HepG2 (cell line): Measurements from ENCODE around the gene FILIP1. TPM values are rescaled to one million over a fixed set of nuclear protein-coding genes. Genes with fewer than 3 reads are reported as not detected.

ENCODE experiments used
- ATAC-seq: fragments of 200-7000 bp; cut with Tn5 transposase; 3 replicates; pipeline ENCODE4 v1.9.1; 2020; ENCODE audit warnings: mild to moderate bottlenecking, moderate library complexity
- BruUV-seq: library from RNA; stranded (reverse); fragments of 400-500 nt; replicated peaks from 2 replicates; lab custom pipeline; 2021; lab: Mats Ljungman, UMichigan
- CTCF ChIA-PET: fragments of 300-600 bp; formaldehyde crosslinking; extraction: SDS; loops from one replicate; lab custom pipeline; 2021; ENCODE audit warnings: low total read pairs, inconsistent platforms, low intra/inter-chr PET ratio; lab: Yijun Ruan, JAX
- POLR2A ChIA-PET: fragments of 350-600 bp; sonication (Branson Sonifier 250); formaldehyde crosslinking; loops from one replicate; lab custom pipeline; 2020; ENCODE audit warnings: antibody characterized with exemption, inconsistent platforms; lab: Yijun Ruan, JAX
- DNase-seq: peaks from one replicate; pipeline ENCODE4 v3.0.0-alpha.2; 2015; ENCODE audit warnings: low spot score
- FAIRE-seq: peaks from 3 replicates; lab custom pipeline; 2011; peaks lifted over from hg19 to GRCh38; lab: Jason Lieb, UNC
- H2AFZ ChIP-seq: one replicate; pipeline ENCODE4 v1.6.1; 2011; ENCODE audit warnings: low read length, inconsistent platforms
- H3K27ac ChIP-seq: fragments of 300-600 bp; 3 replicates; pipeline ENCODE4 v1.8.0; 2011; ENCODE audit warnings: mixed run types, mild to moderate bottlenecking, mixed read lengths, low read length, inconsistent platforms; ENCODE audit not compliant: insufficient read depth; ENCODE audit errors: extremely low read length
- H3K27me3 ChIP-seq, 2 experiments: fragments of 200-600 bp in 1 of 2; 2 replicates in 1 of 2; 3 replicates in 1 of 2; pipeline versions ENCODE4 v1.6.0 to v1.8.0; 2011; ENCODE audit warnings: low read length in 2 of 2, mild to moderate bottlenecking in 2 of 2, moderate library complexity in 2 of 2, inconsistent platforms in 1 of 2; ENCODE audit not compliant: insufficient read depth in 2 of 2, control insufficient read depth in 1 of 2
- H3K36me3 ChIP-seq, 2 experiments: fragments of 200-600 bp in 1 of 2; replicated peaks in 1 of 2; 2 replicates in 1 of 2; 3 replicates in 1 of 2; pipeline versions ENCODE4 v1.5.1 to v1.8.0; 2011; ENCODE audit warnings: low read length in 2 of 2, inconsistent platforms in 1 of 2; ENCODE audit not compliant: insufficient read depth in 2 of 2, control insufficient read depth in 1 of 2
- H3K4me1 ChIP-seq: 2 replicates; pipeline ENCODE4 v1.5.1; 2012; ENCODE audit warnings: low read length, inconsistent platforms; ENCODE audit not compliant: insufficient read depth
- H3K4me2 ChIP-seq: 2 replicates; pipeline ENCODE4 v1.6.0; 2011; ENCODE audit warnings: low read depth, low read length, inconsistent platforms
- H3K4me3 ChIP-seq, 3 experiments: fragments of 200-600 bp in 1 of 3; sonication (generic), shearing (Covaris generic) in 1 of 3; replicated peaks in 1 of 3; 2 replicates each; pipeline ENCODE4 v1.5.1; 2011 to 2016; ENCODE audit warnings: low read length in 3 of 3, inconsistent platforms in 2 of 3, low read depth in 2 of 3, mild to moderate bottlenecking in 2 of 3, control low read depth in 1 of 3, mixed read lengths in 1 of 3; ENCODE audit not compliant: insufficient read depth in 1 of 3
- H3K79me2 ChIP-seq: one replicate; pipeline ENCODE4 v1.6.1; 2011; ENCODE audit warnings: low read length, inconsistent platforms; ENCODE audit not compliant: insufficient read depth
- H3K9ac ChIP-seq: 2 replicates; pipeline ENCODE4 v1.6.0; 2011; ENCODE audit warnings: mild to moderate bottlenecking, low read depth, low read length, inconsistent platforms; ENCODE audit not compliant: insufficient read depth
- H3K9me3 ChIP-seq: 2 replicates; pipeline ENCODE4 v1.5.1; 2012; ENCODE audit warnings: mild to moderate bottlenecking, low read length
- H4K20me1 ChIP-seq: 2 replicates; pipeline ENCODE4 v1.6.0; 2011; ENCODE audit warnings: inconsistent platforms, mild to moderate bottlenecking, low read length, moderate library complexity; ENCODE audit not compliant: insufficient read depth
- AGO1 ChIP-seq: fragments of 200-400 bp; formaldehyde crosslinking; IDR thresholded peaks from 2 replicates; pipeline ENCODE4 v1.6.1; 2017; ENCODE audit warnings: mild to moderate bottlenecking, low read depth, low read length, moderate library complexity; ENCODE audit not compliant: poor library complexity, severe bottlenecking
- GTF2F1 ChIP-seq: fragments of 150-350 bp; IDR thresholded peaks from 2 replicates; pipeline ENCODE4 v1.6.1; 2014; ENCODE audit warnings: low read length
- JARID2 ChIP-seq: sonication (generic); formaldehyde crosslinking; IDR thresholded peaks from 2 replicates; pipeline ENCODE4 v1.8.1; 2023; ENCODE audit warnings: missing genetic modification reagents, inconsistent platforms; ENCODE audit not compliant: insufficient replicate concordance
- MED8 ChIP-seq: sonication (generic); formaldehyde crosslinking; IDR thresholded peaks from 2 replicates; pipeline ENCODE4 v1.8.1; 2023; ENCODE audit warnings: mild to moderate bottlenecking, missing genetic modification reagents; ENCODE audit not compliant: insufficient replicate concordance
- NFIB ChIP-seq: sonication (generic); formaldehyde crosslinking; IDR thresholded peaks from 2 replicates; pipeline ENCODE4 v1.9.0; 2021; ENCODE audit warnings: missing genetic modification reagents, mild to moderate bottlenecking, borderline replicate concordance
- STAT5B ChIP-seq: sonication (generic); formaldehyde crosslinking; IDR thresholded peaks from 2 replicates; pipeline ENCODE4 v1.4.0; 2020; ENCODE audit warnings: missing genetic modification reagents
- TAF1 ChIP-seq: sonication (generic); formaldehyde crosslinking; IDR thresholded peaks from 2 replicates; pipeline ENCODE4 v1.4.0; 2020; ENCODE audit warnings: missing genetic modification reagents
- TOE1 ChIP-seq: sonication (generic); formaldehyde crosslinking; IDR thresholded peaks from 2 replicates; pipeline ENCODE4 v1.4.0; 2020; ENCODE audit warnings: mild to moderate bottlenecking, missing genetic modification reagents
- ZMYM2 ChIP-seq: sonication (generic); formaldehyde crosslinking; IDR thresholded peaks from 2 replicates; pipeline ENCODE4 v1.8.0; 2022; ENCODE audit warnings: mild to moderate bottlenecking, missing genetic modification reagents
- ZNF878 ChIP-seq: sonication (generic); formaldehyde crosslinking; IDR thresholded peaks from 2 replicates; pipeline ENCODE4 v1.8.1; 2023; ENCODE audit warnings: mild to moderate bottlenecking, missing genetic modification reagents, moderate library complexity
- WGBS: methylation state at CpG from one replicate; pipeline ENCODE4 v1.1.6; 2017; ENCODE audit warnings: low lambda C conversion rate; 5-methylcytosine and 5-hydroxymethylcytosine counted together
- in situ Hi-C: cut with HindIII; loops from 2 replicates; pipeline ENCODE4 v1.10.0; 2017; ENCODE audit warnings: low pct_unique_long_range_greater_than_20kb; ENCODE audit not compliant: extremely low pct_ligation_motif_present
- intact Hi-C: fragments of 100-400 bp; cut with micrococcal nuclease; formaldehyde crosslinking; loops from one replicate; pipeline ENCODE4 v1.10.0; 2022; ENCODE audit not compliant: unreplicated experiment
- polyA plus RNA-seq, 8 experiments: library from polyadenylated mRNA; depleted of rRNA in 3 of 8; stranded (reverse) in 7 of 8; unstranded in 1 of 8; fragments of >200 nt; fragmentation: Illumina TruSeq in 4 of 8; extraction: Trizol in 4 of 8; gene quantifications; 2 replicates each; pipeline versions ENCODE4 v1.2.1 to v1.2.3, GENCODE V29; 2011 to 2016; ENCODE audit warnings: low read depth in 4 of 8, missing spikeins in 1 of 8, mixed read lengths in 1 of 8; ENCODE audit not compliant: insufficient read depth in 1 of 8
- total RNA-seq, 5 experiments: library from RNA; depleted of rRNA; stranded (reverse); fragments of >200 nt; fragmentation: Illumina TruSeq; extraction: Trizol; gene quantifications; 2 replicates each; pipeline ENCODE4 v1.2.3, GENCODE V29; 2016; ENCODE audit warnings: low read depth in 1 of 5
- TF ChIP-seq, protein P1 (sequence below): sonication (generic); formaldehyde crosslinking; IDR thresholded peaks from 2 replicates; pipeline ENCODE4 v1.8.0; 2022; ENCODE audit warnings: low read depth, missing genetic modification reagents

FILIP1 gene
- total and polyA plus RNA-seq, 2 of the 13 experiments (the other 11 are each of a cell fraction or from before 2014, with no cell fraction given), result not detected

GRCh38 chr6:75306064-75306463 lies 187.5 kb downstream of the FILIP1 start (continued):
- TF ChIP-seq, protein P1, sequence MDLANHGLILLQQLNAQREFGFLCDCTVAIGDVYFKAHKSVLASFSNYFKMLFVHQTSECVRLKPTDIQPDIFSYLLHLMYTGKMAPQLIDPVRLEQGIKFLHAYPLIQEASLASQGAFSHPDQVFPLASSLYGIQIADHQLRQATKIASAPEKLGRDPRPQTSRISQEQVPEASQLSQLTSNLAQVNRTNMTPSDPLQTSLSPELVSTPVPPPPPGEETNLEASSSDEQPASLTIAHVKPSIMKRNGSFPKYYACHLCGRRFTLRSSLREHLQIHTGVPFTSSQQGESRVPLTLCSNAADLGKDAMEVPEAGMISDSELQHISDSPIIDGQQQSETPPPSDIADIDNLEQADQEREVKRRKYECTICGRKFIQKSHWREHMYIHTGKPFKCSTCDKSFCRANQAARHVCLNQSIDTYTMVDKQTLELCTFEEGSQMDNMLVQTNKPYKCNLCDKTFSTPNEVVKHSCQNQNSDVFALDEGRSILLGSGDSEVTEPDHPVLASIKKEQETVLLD (CRISPR knock-in tag), result no peak
- no peak for TF ChIP-seq ZNF878 (CRISPR knock-in tag)
- no peak for TF ChIP-seq TOE1 (CRISPR knock-in tag)
- TF ChIP-seq NFIB (CRISPR knock-in tag), result no peak
- no peak for TF ChIP-seq AGO1
- no peak for TF ChIP-seq TAF1 (CRISPR knock-in tag)
- TF ChIP-seq, all 625 proteins: peak for 0

- FAIRE-seq, result no peak
- TF ChIP-seq JARID2, result no peak
- no peak for TF ChIP-seq ZMYM2 (CRISPR knock-in tag)
- TF ChIP-seq GTF2F1, result no peak
- TF ChIP-seq STAT5B (CRISPR knock-in tag), result no peak
- no peak for TF ChIP-seq MED8 (CRISPR knock-in tag)
- no peak overlapping the region for H3K9ac ChIP-seq
- 22% methylated on average over 5 of the region's 5 CpGs for WGBS
- H3K27me3 ChIP-seq, result no peaks in the 10 kb centered on the region; a peak in 1 of 5 replicates
- no peak overlapping the region for H3K27ac ChIP-seq
- no peak for ATAC-seq
- BruUV-seq, result no TSS peak
- no peak overlapping the region for H2AFZ ChIP-seq
- H3K79me2 ChIP-seq, result no peaks in the 10 kb centered on the region
- ChIA-PET POLR2A (no interaction called here), CTCF (no interaction called here)
- H3K4me2 ChIP-seq, result no peak overlapping the region
- H3K9me3 ChIP-seq, result no peaks in the 10 kb centered on the region
- intact Hi-C loops (no loop called here), in situ Hi-C loops (no loop called here)
- peaks cover 7% of the 10 kb centered on the region for H3K4me1 ChIP-seq
- H4K20me1 ChIP-seq, result no peaks in the 10 kb centered on the region
- no peak for DNase-seq
- H3K4me3 ChIP-seq, result no peak overlapping the region
- no peaks in the 10 kb centered on the region for H3K36me3 ChIP-seq
Observed at GRCh38 chr6:75305573-75305972, 188.0 kb downstream of the FILIP1 start.
